Left ventricle myocardium inferior (tissue), 1 donor: ENCODE results near the gene IL31. TPM values are rescaled to one million over a fixed set of nuclear protein-coding genes. Genes with fewer than 3 reads are reported as not detected.
"Not testable (repeated sequence)": the region's sequence is repeated elsewhere in the genome, so short reads cannot be mapped to it uniquely, and the experiment has no call there.

ENCODE experiments used
- DNase-seq: peaks from one replicate; pipeline ENCODE4 v3.0.0-alpha.2; 2020
- H3K27ac ChIP-seq: fragments of 200-600 bp; replicated peaks from 2 replicates; pipeline ENCODE4 v1.8.0; 2021
- H3K27me3 ChIP-seq: fragments of 200-600 bp; 2 replicates; pipeline ENCODE4 v1.8.0; 2021; ENCODE audit warnings: low read depth
- H3K36me3 ChIP-seq: fragments of 200-600 bp; 2 replicates; pipeline ENCODE4 v1.8.0; 2021
- H3K4me1 ChIP-seq: fragments of 200-600 bp; 2 replicates; pipeline ENCODE4 v1.8.0; 2021
- H3K4me3 ChIP-seq: fragments of 200-600 bp; 2 replicates; pipeline ENCODE4 v1.8.0; 2021; ENCODE audit warnings: mild to moderate bottlenecking, moderate library complexity
- H3K9me3 ChIP-seq: fragments of 200-600 bp; replicated peaks from 2 replicates; pipeline ENCODE4 v1.8.0; 2021
- intact Hi-C: fragments of 100-400 bp; cut with micrococcal nuclease; formaldehyde crosslinking; loops from one replicate; pipeline ENCODE4 v1.11.0; 2022
- total RNA-seq: library from RNA; stranded (reverse); fragmentation: NEBNext Ultra II Directional; extraction: Animal tissue kit (Norgen Biotek cat#: 25700); gene quantifications from one replicate; pipeline ENCODE4 v1.2.1, GENCODE V29; 2021
- TF ChIP-seq, protein P1 (sequence below): fragments of 200-600 bp; IDR thresholded peaks from 2 replicates; pipeline ENCODE4 v1.8.0; 2021; ENCODE audit warnings: antibody characterized with exemption, mild to moderate bottlenecking, borderline replicate concordance
- donor health status: DM: no; HTN: yes; CAD: no; lungs with severe emphysema.

Gene IL31
- total RNA-seq, 1 donor from 2014 or later: not detected

DNA sequence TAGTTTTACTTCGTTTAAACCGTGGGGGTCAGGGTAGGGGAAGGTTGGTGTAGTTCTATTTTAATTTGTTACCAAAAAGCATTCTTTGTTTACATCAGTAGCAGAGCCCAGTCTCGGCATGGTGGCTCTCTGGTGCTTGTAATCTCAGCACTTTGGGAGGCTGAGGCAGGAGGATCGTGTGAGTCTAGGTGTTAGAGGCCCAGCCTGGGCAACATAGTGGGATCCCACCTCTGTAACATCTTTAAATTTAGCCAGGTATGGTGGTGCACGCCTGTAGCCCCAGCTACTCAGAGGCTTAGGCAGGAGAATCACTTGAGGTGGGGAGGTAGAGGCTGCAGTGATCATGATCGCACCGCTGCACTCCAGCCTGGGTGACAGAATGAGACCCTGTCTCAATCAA is 11.1 kb upstream of the IL31 start:
- Histone ChIP-seq H3K9me3 (no peaks in the 10 kb centered on the region), H3K4me1 (peaks cover 8% of the 10 kb centered on the region), H3K27ac (no peak overlapping the region), H3K27me3 (peaks cover 35% of the 10 kb centered on the region), H3K36me3 (no peaks in the 10 kb centered on the region), H3K4me3 (no peak overlapping the region)
- intact Hi-C loops: no loop called here
- TF ChIP-seq, protein P1, sequence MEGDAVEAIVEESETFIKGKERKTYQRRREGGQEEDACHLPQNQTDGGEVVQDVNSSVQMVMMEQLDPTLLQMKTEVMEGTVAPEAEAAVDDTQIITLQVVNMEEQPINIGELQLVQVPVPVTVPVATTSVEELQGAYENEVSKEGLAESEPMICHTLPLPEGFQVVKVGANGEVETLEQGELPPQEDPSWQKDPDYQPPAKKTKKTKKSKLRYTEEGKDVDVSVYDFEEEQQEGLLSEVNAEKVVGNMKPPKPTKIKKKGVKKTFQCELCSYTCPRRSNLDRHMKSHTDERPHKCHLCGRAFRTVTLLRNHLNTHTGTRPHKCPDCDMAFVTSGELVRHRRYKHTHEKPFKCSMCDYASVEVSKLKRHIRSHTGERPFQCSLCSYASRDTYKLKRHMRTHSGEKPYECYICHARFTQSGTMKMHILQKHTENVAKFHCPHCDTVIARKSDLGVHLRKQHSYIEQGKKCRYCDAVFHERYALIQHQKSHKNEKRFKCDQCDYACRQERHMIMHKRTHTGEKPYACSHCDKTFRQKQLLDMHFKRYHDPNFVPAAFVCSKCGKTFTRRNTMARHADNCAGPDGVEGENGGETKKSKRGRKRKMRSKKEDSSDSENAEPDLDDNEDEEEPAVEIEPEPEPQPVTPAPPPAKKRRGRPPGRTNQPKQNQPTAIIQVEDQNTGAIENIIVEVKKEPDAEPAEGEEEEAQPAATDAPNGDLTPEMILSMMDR: no peak
- no peak for DNase-seq

DNA sequence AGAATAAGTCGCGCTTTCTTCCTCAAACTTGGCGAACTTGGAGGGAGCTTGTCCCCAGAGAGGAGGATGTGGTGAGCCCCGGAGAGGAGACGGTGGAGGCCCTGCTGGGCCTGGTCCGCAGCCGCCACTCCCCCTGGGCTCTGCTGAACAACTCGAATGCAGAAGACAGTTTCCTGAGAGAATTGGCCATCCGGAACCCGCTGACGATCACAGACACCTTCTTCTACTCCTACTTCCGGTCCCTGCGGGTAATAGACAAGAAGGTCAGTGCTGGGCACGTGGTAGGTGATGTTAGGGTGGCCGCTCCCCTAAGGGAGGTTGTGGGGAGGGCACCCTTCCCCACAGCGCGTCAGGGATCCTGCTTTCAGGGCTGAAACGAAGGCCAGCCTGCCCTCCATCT is 10.5 kb upstream of the IL31 start:
- Histone ChIP-seq H3K9me3 (no peaks in the 10 kb centered on the region), H3K36me3 (no peaks in the 10 kb centered on the region), H3K4me3 (no peak overlapping the region), H3K27ac (no peak overlapping the region), H3K27me3 (peaks cover 29% of the 10 kb centered on the region), H3K4me1 (peaks cover 8% of the 10 kb centered on the region)
- intact Hi-C loops: no loop called here
- TF ChIP-seq, protein P1: no peak
- no peak for DNase-seq

DNA sequence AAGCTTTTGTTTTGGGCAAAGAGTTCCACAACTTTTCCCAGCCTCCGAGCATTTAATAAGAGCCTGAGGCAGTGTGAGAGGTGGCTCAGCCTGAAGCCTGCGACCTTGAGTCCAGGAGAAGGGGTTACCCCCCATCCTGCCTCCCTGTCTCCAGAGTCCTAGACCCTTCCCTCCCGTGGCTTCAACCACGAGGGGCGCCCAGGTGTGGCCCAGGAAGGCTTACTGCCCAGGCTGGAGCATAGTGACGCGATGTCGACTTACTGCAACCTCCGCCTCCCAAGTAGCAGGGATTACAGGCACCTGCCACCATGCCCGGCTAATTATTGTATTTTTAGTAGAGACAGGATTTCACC is 9.5 kb upstream of the IL31 start:
- Histone ChIP-seq H3K9me3 (no peaks in the 10 kb centered on the region), H3K27me3 (peaks cover 24% of the 10 kb centered on the region), H3K36me3 (no peaks in the 10 kb centered on the region), H3K4me3 (peak overlapping the region; percentile 65), H3K27ac (no peak overlapping the region), H3K4me1 (peaks cover 8% of the 10 kb centered on the region)
- TF ChIP-seq, protein P1: no peak
- intact Hi-C loops: no loop called here
- no peak for DNase-seq

DNA sequence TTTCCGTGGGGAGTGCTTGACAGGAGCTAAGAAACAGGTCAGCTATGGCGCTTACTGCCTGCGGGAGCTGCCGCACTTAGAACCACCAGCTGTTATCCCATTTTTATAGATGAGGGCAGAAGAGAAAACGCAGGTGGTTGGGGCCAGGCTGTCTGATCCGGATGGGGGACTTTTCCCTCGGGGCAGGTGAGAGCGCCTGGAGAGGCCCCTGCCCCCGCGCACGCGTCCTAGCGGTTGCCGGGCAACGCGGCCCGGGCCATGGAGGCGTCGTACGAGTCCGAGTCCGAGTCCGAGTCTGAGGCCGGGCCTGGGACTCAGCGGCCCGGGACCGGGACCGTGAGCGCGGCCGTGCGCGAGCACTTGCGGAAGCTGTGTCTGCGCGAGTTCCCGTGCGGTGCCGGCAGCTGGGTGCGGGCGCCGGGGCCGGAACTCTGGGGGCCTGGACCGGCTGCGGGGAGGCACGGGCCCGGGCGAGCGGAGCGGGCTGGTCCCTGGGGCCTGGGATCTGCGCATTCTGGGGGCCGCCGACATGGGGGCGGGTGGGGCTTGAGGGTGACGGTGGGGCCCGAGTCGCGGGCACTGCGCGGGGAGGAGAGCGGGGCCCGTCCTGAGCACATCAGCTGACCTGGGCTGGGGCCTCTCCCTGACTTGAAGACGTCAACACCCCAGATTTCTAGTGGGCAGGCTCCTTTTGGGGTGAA is 9.0 kb upstream of the IL31 start, which contains the start of gene LRRC43:
LRRC43 (plus strand) TSS at position 237 of the 701 bp plus-strand sequence; CDS start at position 259, 22 bp downstream.
- Histone ChIP-seq H3K9me3 (no peaks in the 10 kb centered on the region), H3K36me3 (no peaks in the 10 kb centered on the region), H3K4me1 (peaks cover 8% of the 10 kb centered on the region), H3K27me3 (peaks cover 24% of the 10 kb centered on the region), H3K27ac (no peak within 1 kb of the TSS), H3K4me3 (peak within 1 kb of the TSS; percentile 65)
- TF ChIP-seq, protein P1: no peak
- no peak for DNase-seq
- intact Hi-C loops: no loop called here

DNA sequence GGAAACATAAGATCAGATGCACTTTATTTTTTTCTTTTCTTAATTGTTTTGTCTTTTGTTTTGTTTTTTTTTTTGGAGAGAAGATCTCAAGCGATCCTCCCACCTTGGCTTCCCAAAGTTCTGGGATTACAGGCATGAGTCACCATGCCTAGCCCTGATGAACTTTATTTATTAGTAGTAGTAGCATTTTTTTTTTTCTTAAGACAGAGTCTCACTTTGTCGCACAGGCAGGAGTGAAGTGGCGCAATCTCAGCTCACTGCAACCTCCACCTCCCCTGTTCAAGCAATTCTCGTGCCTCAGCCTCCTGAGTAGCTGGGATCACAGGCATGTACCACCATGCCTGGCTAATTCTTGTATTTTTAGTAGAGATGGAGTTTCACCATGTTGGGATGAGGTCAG is 2.5 kb upstream of the IL31 start:
- H3K27ac ChIP-seq, H3K4me1 ChIP-seq, H3K4me3 ChIP-seq, H3K36me3 ChIP-seq, H3K9me3 ChIP-seq, DNase-seq, intact Hi-C loops: not testable (repeated sequence)
- peaks cover 17% of the 10 kb centered on the region for H3K27me3 ChIP-seq

DNA sequence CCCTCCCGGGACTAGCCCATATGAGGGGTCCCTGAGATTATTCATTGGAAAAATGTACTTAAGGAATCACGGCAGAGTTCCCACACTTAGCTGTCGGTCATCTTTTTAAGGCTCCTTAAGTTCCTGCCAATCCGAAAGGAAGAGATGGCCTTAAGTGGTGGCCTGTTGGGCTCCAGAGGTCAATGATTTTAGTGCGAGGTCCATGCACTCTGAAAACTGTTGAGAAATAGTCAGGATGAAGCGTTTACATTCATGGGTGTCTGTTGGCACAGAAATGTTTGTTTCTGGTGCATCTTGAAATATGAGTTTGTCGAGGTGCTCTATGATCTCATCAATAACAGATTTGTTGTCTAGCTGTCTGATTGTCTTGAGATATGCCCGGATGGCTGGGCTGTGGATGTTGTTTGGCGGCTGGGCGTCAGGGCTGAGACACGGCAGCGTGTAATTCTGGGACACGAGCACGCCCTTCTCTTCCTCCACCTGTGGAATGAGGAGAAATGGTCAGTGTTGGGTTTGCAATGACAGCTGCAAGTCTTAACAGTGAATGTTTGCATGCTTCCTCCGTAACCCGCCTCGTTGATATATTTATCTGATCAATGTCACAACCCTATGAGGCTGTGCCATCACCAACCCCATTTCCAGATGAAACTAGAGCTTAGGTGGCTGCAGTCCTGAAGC is 1.6 kb downstream of the IL31 start:
- TF ChIP-seq, protein P1: no peak
- no peaks in the 10 kb centered on the region for H3K36me3 ChIP-seq
- no peak overlapping the region for H3K4me3 ChIP-seq
- intact Hi-C loops: no loop called here
- H3K4me1 ChIP-seq: no peaks in the 10 kb centered on the region
- no peak overlapping the region for H3K27ac ChIP-seq
- no peaks in the 10 kb centered on the region for H3K9me3 ChIP-seq
- H3K27me3 ChIP-seq: peaks cover 28% of the 10 kb centered on the region
- no peak for DNase-seq
